Left lung (tissue), 10 donors: ENCODE results near the gene PAM. TPM values are rescaled to one million over a fixed set of nuclear protein-coding genes. Genes with fewer than 3 reads are reported as not detected.

ENCODE experiments used
- ATAC-seq: fragments of 200-7000 bp; cut with Tn5 transposase; one replicate; pipeline ENCODE4 v1.9.1; 2020; ENCODE audit warnings: moderate library complexity
- DNase-seq, 4 donors: peaks; one replicate each; pipeline ENCODE4 v3.0.0-alpha.2; 2013 to 2020
- H3K27ac ChIP-seq, 2 donors: fragments of 200-600 bp; sonication (generic) in 1 of 2; one replicate each; pipeline versions ENCODE4 v1.5.0 to v1.8.0; 2020 to 2021
- H3K27me3 ChIP-seq, 2 donors: fragments of 200-600 bp; sonication (generic) in 1 of 2; one replicate each; pipeline versions ENCODE4 v1.5.0 to v1.8.0; 2020 to 2021
- H3K36me3 ChIP-seq, 2 donors: fragments of 200-600 bp; sonication (generic) in 1 of 2; one replicate each; pipeline versions ENCODE4 v1.5.0 to v1.8.0; 2020 to 2021
- H3K4me1 ChIP-seq, 2 donors: fragments of 200-600 bp; one replicate each; pipeline ENCODE4 v1.8.0; 2021
- H3K4me3 ChIP-seq, 2 donors: fragments of 200-600 bp; sonication (generic) in 1 of 2; one replicate each; pipeline versions ENCODE4 v1.5.0 to v1.8.0; 2020 to 2021; ENCODE audit warnings: mild to moderate bottlenecking in 1 of 2
- H3K9me3 ChIP-seq, 2 donors: fragments of 200-600 bp; sonication (generic) in 1 of 2; one replicate each; pipeline versions ENCODE4 v1.5.0 to v1.8.0; 2020 to 2021
- CTCF ChIP-seq, 2 donors: fragments of 200-600 bp; sonication (generic) in 1 of 2; IDR thresholded peaks; one replicate each; pipeline versions ENCODE4 v1.5.0 to v1.8.0; 2021; ENCODE audit warnings: antibody characterized with exemption in 2 of 2
- intact Hi-C, 2 donors: fragments of 100-400 bp; cut with DNase I; formaldehyde crosslinking; loops; one replicate each; pipeline versions ENCODE4 v1.11.2 to v1.14.2; 2022
- polyA plus RNA-seq, 6 donors: library from polyadenylated mRNA; unstranded; fragments of 120-200 nt; gene quantifications; one replicate each; pipeline ENCODE4 v1.2.1, GENCODE V29; 2013; ENCODE audit not compliant: insufficient read length in 6 of 6
- total RNA-seq, 2 donors: library from RNA; stranded (reverse); fragmentation: NEBNext Ultra II Directional; extraction: Animal tissue kit (Norgen Biotek cat#: 25700); gene quantifications; one replicate each; pipeline ENCODE4 v1.2.1, GENCODE V29; 2021
- donor health status: DM: no; HTN: yes; CAD: no.
- donor health status: DM: no; HTN: no; CAD: no.

The PAM gene
- total and polyA plus RNA-seq, 8 donors = 93.3 to 427 (median 145) TPM

- TF ChIP-seq CTCF (IDR thresholded peaks at IDR 0.05) = no peak
- Histone ChIP-seq H3K9me3 (no peaks in the 10 kb centered on the region), H3K4me1 (peaks cover 0 to 9% of the 10 kb centered on the region in 2 donors), H3K27me3 (no peaks in the 10 kb centered on the region), H3K36me3 (no peaks in the 10 kb centered on the region), H3K27ac (no peak overlapping the region), H3K4me3 (no peak overlapping the region)
- no peak for ATAC-seq
- intact Hi-C loops = no loop called here
- DNase-seq = no peak
These were observed 60.0 kb downstream of the PAM start for GRCh38 chr5:102815084-102815483.

GRCh38 chr5:102815540-102816332, 60.6 kb downstream of the PAM start:
- Histone ChIP-seq H3K27ac (no peak overlapping the region), H3K4me1 (peaks cover 0 to 9% of the 10 kb centered on the region in 2 donors), H3K27me3 (no peaks in the 10 kb centered on the region), H3K9me3 (no peaks in the 10 kb centered on the region), H3K4me3 (no peak overlapping the region), H3K36me3 (no peaks in the 10 kb centered on the region)
- intact Hi-C loops = no loop called here
- TF ChIP-seq CTCF (IDR thresholded peaks at IDR 0.05) = no peak
- ATAC-seq (no peak), DNase-seq (peak in 2 of 4 donors; percentile 10 to 22)

- ATAC-seq (no peak), DNase-seq (no peak)
- H3K36me3 ChIP-seq = no peaks in the 10 kb centered on the region
- TF ChIP-seq CTCF (IDR thresholded peaks at IDR 0.05) = no peak
- H3K4me1 ChIP-seq = peaks cover 0 to 9% of the 10 kb centered on the region in 2 donors
- no peaks in the 10 kb centered on the region for H3K9me3 ChIP-seq
- H3K27me3 ChIP-seq = no peaks in the 10 kb centered on the region
- H3K4me3 ChIP-seq = no peak overlapping the region
- H3K27ac ChIP-seq = no peak overlapping the region
- intact Hi-C loops = no loop called here
These were observed 63.2 kb downstream of the PAM start for GRCh38 chr5:102818345-102818744.

- H3K27me3 ChIP-seq = no peaks in the 10 kb centered on the region
- TF ChIP-seq CTCF (IDR thresholded peaks at IDR 0.05) = no peak
- peaks cover 0 to 9% of the 10 kb centered on the region in 2 donors for H3K4me1 ChIP-seq
- no peak overlapping the region for H3K27ac ChIP-seq
- H3K36me3 ChIP-seq = no peaks in the 10 kb centered on the region
- ATAC-seq (no peak), DNase-seq (no peak)
- no peaks in the 10 kb centered on the region for H3K9me3 ChIP-seq
- H3K4me3 ChIP-seq = no peak overlapping the region
- intact Hi-C loops = no loop called here
These were observed 63.8 kb downstream of the PAM start for GRCh38 chr5:102818934-102819333.

- Histone ChIP-seq H3K4me1 (peaks cover 0 to 9% of the 10 kb centered on the region in 2 donors), H3K27me3 (no peaks in the 10 kb centered on the region), H3K27ac (no peak overlapping the region), H3K36me3 (no peaks in the 10 kb centered on the region), H3K9me3 (no peaks in the 10 kb centered on the region), H3K4me3 (no peak overlapping the region)
- TF ChIP-seq CTCF (IDR thresholded peaks at IDR 0.05) = no peak
- no peak for DNase-seq
- ATAC-seq = no peak
- intact Hi-C loops = no loop called here
These were observed 64.5 kb downstream of the PAM start for GRCh38 chr5:102819634-102820033.
